PFSK-1 (cell line): ENCODE measurements around the gene PLEK.

Experiments used
- POLR2AphosphoS5 ChIP-seq: IDR thresholded peaks from 2 replicates; pipeline ENCODE4 v1.6.1; 2012; ENCODE audit warnings: low read depth, mild to moderate bottlenecking, control low read depth, low read length, moderate library complexity
- SIN3A ChIP-seq: IDR thresholded peaks from 2 replicates; pipeline ENCODE4 v1.6.1; 2012; ENCODE audit warnings: mild to moderate bottlenecking, low read length, moderate library complexity, borderline replicate concordance; ENCODE audit not compliant: insufficient read depth
- TF ChIP-seq, protein P1 (sequence below), 2 experiments: IDR thresholded peaks; 2 replicates each; pipeline versions ENCODE4 v1.6.1 to v1.8.0; 2011 to 2012; ENCODE audit warnings: low read depth in 2 of 2, low read length in 2 of 2, control low read depth in 1 of 2, inconsistent platforms in 1 of 2, mild to moderate bottlenecking in 1 of 2, moderate library complexity in 1 of 2; ENCODE audit not compliant: insufficient read depth in 1 of 2

GRCh38 chr2:68384485-68385107, 19.5 kb downstream of the PLEK start:
- TF ChIP-seq, protein P1, sequence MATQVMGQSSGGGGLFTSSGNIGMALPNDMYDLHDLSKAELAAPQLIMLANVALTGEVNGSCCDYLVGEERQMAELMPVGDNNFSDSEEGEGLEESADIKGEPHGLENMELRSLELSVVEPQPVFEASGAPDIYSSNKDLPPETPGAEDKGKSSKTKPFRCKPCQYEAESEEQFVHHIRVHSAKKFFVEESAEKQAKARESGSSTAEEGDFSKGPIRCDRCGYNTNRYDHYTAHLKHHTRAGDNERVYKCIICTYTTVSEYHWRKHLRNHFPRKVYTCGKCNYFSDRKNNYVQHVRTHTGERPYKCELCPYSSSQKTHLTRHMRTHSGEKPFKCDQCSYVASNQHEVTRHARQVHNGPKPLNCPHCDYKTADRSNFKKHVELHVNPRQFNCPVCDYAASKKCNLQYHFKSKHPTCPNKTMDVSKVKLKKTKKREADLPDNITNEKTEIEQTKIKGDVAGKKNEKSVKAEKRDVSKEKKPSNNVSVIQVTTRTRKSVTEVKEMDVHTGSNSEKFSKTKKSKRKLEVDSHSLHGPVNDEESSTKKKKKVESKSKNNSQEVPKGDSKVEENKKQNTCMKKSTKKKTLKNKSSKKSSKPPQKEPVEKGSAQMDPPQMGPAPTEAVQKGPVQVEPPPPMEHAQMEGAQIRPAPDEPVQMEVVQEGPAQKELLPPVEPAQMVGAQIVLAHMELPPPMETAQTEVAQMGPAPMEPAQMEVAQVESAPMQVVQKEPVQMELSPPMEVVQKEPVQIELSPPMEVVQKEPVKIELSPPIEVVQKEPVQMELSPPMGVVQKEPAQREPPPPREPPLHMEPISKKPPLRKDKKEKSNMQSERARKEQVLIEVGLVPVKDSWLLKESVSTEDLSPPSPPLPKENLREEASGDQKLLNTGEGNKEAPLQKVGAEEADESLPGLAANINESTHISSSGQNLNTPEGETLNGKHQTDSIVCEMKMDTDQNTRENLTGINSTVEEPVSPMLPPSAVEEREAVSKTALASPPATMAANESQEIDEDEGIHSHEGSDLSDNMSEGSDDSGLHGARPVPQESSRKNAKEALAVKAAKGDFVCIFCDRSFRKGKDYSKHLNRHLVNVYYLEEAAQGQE (IDR thresholded peaks at IDR 0.05; ENCODE audit: insufficient read depth in 1 of 2, low read depth in 2 of 2, low read length in 2 of 2): no peak
- TF ChIP-seq POLR2AphosphoS5 (no peak), SIN3A (no peak)
